Prostate gland (tissue), 2 donors: Measurements from ENCODE around the gene BCAS2.

Source experiments
- CTCF ChIP-seq, 4 experiments: fragments of 200-600 bp in 2 of 4; fragments of 450-650 bp in 2 of 4; sonication (generic) in 2 of 4; IDR thresholded peaks; 1 replicate in 3 of 4; 2 replicates in 1 of 4; pipeline ENCODE4 v1.5.1; 2016 to 2019; ENCODE audit warnings: antibody characterized with exemption in 4 of 4, mild to moderate bottlenecking in 2 of 4, moderate library complexity in 2 of 4
- POLR2A ChIP-seq: fragments of 450-650 bp; IDR thresholded peaks from one replicate; pipeline ENCODE4 v1.6.1; 2016; ENCODE audit warnings: antibody characterized with exemption, mild to moderate bottlenecking
- POLR2AphosphoS5 ChIP-seq: sonication (generic); formaldehyde crosslinking; IDR thresholded peaks from one replicate; pipeline ENCODE4 v1.6.1; 2017; ENCODE audit warnings: antibody characterized with exemption

GRCh38 chr1:114540821-114541220 lies 40.6 kb downstream of the BCAS2 start:
- TF ChIP-seq CTCF (IDR thresholded peaks at IDR 0.05) (no peak), POLR2A (no peak), POLR2AphosphoS5 (no peak)
